Measurements from ENCODE around the gene SARS2.

- TF ChIP-seq, protein P1, sequence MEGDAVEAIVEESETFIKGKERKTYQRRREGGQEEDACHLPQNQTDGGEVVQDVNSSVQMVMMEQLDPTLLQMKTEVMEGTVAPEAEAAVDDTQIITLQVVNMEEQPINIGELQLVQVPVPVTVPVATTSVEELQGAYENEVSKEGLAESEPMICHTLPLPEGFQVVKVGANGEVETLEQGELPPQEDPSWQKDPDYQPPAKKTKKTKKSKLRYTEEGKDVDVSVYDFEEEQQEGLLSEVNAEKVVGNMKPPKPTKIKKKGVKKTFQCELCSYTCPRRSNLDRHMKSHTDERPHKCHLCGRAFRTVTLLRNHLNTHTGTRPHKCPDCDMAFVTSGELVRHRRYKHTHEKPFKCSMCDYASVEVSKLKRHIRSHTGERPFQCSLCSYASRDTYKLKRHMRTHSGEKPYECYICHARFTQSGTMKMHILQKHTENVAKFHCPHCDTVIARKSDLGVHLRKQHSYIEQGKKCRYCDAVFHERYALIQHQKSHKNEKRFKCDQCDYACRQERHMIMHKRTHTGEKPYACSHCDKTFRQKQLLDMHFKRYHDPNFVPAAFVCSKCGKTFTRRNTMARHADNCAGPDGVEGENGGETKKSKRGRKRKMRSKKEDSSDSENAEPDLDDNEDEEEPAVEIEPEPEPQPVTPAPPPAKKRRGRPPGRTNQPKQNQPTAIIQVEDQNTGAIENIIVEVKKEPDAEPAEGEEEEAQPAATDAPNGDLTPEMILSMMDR (conservative IDR thresholded peaks at IDR 0.05; ENCODE audit: low read depth, low read length), result no peak
- no peak for TF ChIP-seq EZH2 (IDR thresholded peaks at IDR 0.05; ENCODE audit: low read length, unreplicated experiment)
Measured at GRCh38 chr19:38905620-38906019, 24.9 kb downstream of the SARS2 start.

Measured in PC-3 (cell line).